Parathyroid adenoma (tissue), 2 donors: ENCODE results near the gene MPZL1.
"Not testable (repeated sequence)": the region's sequence is repeated elsewhere in the genome, so short reads cannot be mapped to it uniquely, and the experiment has no call there.

Source experiments
- H2AFZ ChIP-seq: fragments of 300-600 bp; sonication (generic); one replicate; pipeline ENCODE4 v1.7.0; 2017; ENCODE audit warnings: antibody characterized with exemption, mild to moderate bottlenecking
- H3K27ac ChIP-seq: fragments of 300-600 bp; sonication (generic); one replicate; pipeline ENCODE4 v1.7.0; 2017
- H3K27me3 ChIP-seq: fragments of 300-600 bp; sonication (generic); one replicate; pipeline ENCODE4 v1.7.0; 2017; ENCODE audit warnings: low read length; ENCODE audit not compliant: control insufficient read depth, insufficient read depth
- H3K36me3 ChIP-seq: fragments of 300-600 bp; sonication (generic); one replicate; pipeline ENCODE4 v1.7.0; 2017; ENCODE audit warnings: low read length; ENCODE audit not compliant: control insufficient read depth, insufficient read depth
- H3K4me1 ChIP-seq: fragments of 300-600 bp; sonication (generic); one replicate; pipeline ENCODE4 v1.7.0; 2017; ENCODE audit warnings: control low read depth
- H3K4me2 ChIP-seq: fragments of 300-600 bp; sonication (generic); one replicate; pipeline ENCODE4 v1.7.0; 2017; ENCODE audit warnings: low read length
- H3K4me3 ChIP-seq: fragments of 300-600 bp; sonication (generic); one replicate; pipeline ENCODE4 v1.7.0; 2017; ENCODE audit warnings: low read depth, low read length
- H3K79me2 ChIP-seq: fragments of 300-600 bp; sonication (generic); one replicate; pipeline ENCODE4 v1.7.0; 2017; ENCODE audit warnings: control low read depth
- H3K9ac ChIP-seq: fragments of 300-600 bp; sonication (generic); one replicate; pipeline ENCODE4 v1.7.0; 2017; ENCODE audit warnings: mild to moderate bottlenecking
- H3K9me3 ChIP-seq: fragments of 300-600 bp; sonication (generic); one replicate; pipeline ENCODE4 v1.7.0; 2017; ENCODE audit warnings: low read length; ENCODE audit not compliant: control insufficient read depth
- CTCF ChIP-seq: fragments of 300-600 bp; sonication (generic); IDR thresholded peaks from one replicate; pipeline ENCODE4 v1.7.0; 2017; ENCODE audit warnings: antibody characterized with exemption, mild to moderate bottlenecking
- donor health status: primary hyperparathyroidism.

The MPZL1 gene

DNA sequence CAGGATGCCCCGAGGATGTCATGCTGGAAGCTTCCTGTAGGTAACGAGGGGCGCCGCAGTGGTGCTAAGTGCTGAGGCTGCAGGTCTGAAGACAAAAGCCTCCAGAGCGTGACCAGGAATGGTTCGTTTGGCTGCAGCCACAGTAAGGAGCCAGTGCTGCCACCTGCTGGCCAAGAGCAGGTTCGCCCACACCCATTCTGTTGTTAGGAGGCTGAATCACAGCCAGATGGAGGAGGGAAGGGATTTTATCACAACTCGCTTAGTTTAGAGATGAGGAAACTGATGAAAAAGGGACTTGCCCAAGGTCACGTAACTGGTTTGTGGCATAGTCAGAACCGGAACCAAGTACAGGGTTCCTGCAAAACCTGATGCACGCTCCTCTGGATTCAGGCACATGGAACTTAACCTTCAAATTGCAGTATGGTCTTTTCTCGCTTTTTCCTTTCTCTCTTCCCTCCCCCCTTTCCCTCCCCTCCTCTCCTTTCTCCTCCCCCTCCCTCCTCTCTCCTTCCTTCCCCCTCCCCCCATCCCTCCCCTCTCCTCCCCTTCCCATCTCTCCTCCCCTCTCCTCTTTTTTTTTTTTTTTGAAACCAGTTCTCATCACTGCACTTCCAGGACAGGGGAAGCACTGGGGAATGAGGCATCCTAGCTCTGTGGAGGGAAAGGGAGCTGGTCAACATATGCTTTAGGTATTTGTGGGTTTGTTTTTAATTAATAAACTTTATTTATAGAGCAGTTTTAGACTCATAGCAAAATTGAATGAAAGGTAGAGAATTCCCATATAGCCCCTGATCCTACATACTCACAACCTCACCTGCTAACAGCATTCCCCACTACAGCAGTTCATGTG is 81.8 kb downstream of the MPZL1 start:
- no peak overlapping the region for H3K27ac ChIP-seq
- H3K36me3 ChIP-seq = no peaks in the 10 kb centered on the region
- no peaks in the 10 kb centered on the region for H3K27me3 ChIP-seq
- TF ChIP-seq CTCF = peak; percentile 73
- H3K4me1 ChIP-seq = no peaks in the 10 kb centered on the region
- no peaks in the 10 kb centered on the region for H3K9me3 ChIP-seq
- H3K4me3 ChIP-seq = peak overlapping the region; percentile 1
- H2AFZ ChIP-seq = no peak overlapping the region
- no peaks in the 10 kb centered on the region for H3K79me2 ChIP-seq
- peak overlapping the region; percentile 10 for H3K4me2 ChIP-seq
- H3K9ac ChIP-seq = no peak overlapping the region

- Histone ChIP-seq H3K4me1 (no peaks in the 10 kb centered on the region), H2AFZ (no peak overlapping the region), H3K4me3 (no peak overlapping the region), H3K9me3 (no peaks in the 10 kb centered on the region), H3K79me2 (no peaks in the 10 kb centered on the region), H3K27me3 (no peaks in the 10 kb centered on the region), H3K4me2 (no peak overlapping the region), H3K36me3 (no peaks in the 10 kb centered on the region), H3K27ac (no peak overlapping the region), H3K9ac (no peak overlapping the region)
- no peak for TF ChIP-seq CTCF
These were observed 83.3 kb downstream of the MPZL1 start for GRCh38 chr1:167805041-167805556.

GRCh38 chr1:167806235-167806634 is 84.5 kb downstream of the MPZL1 start:
- not testable (repeated sequence) for H3K4me3 ChIP-seq, H3K79me2 ChIP-seq, H3K27ac ChIP-seq, H3K9me3 ChIP-seq, H3K4me2 ChIP-seq, H2AFZ ChIP-seq, H3K27me3 ChIP-seq, H3K9ac ChIP-seq, H3K36me3 ChIP-seq, H3K4me1 ChIP-seq

GRCh38 chr1:167806676-167807075 is 84.9 kb downstream of the MPZL1 start:
- not testable (repeated sequence) for H3K4me3 ChIP-seq, H3K9ac ChIP-seq, H2AFZ ChIP-seq, H3K27me3 ChIP-seq, H3K4me2 ChIP-seq, H3K27ac ChIP-seq, H3K36me3 ChIP-seq, H3K9me3 ChIP-seq, H3K4me1 ChIP-seq, H3K79me2 ChIP-seq

- no peak overlapping the region for H2AFZ ChIP-seq
- no peaks in the 10 kb centered on the region for H3K36me3 ChIP-seq
- peaks cover under 1% of the 10 kb centered on the region for H3K9me3 ChIP-seq
- no peak overlapping the region for H3K4me2 ChIP-seq
- H3K27ac ChIP-seq = no peak overlapping the region
- no peaks in the 10 kb centered on the region for H3K4me1 ChIP-seq
- no peak overlapping the region for H3K9ac ChIP-seq
- H3K79me2 ChIP-seq = no peaks in the 10 kb centered on the region
- TF ChIP-seq CTCF = no peak
- no peaks in the 10 kb centered on the region for H3K27me3 ChIP-seq
- H3K4me3 ChIP-seq = no peak overlapping the region
These were observed 86.3 kb downstream of the MPZL1 start for GRCh38 chr1:167808104-167808503.
